Ovary (tissue), 9 donors: Measurements from ENCODE around the gene POU5F1. TPM values are rescaled to one million over a fixed set of nuclear protein-coding genes. Genes with fewer than 3 reads are reported as not detected.

Experiments used
- DNase-seq, 5 donors: peaks; one replicate each; pipeline ENCODE4 v3.0.0-alpha.2; 2019 to 2020
- H3K27ac ChIP-seq, 2 donors: fragments of 200-600 bp; one replicate each; pipeline versions ENCODE4 v1.5.1 to v1.8.0; 2019 to 2022
- H3K27me3 ChIP-seq: fragments of 200-600 bp; one replicate; pipeline ENCODE4 v1.8.0; 2022
- H3K36me3 ChIP-seq: fragments of 200-600 bp; sonication (generic); one replicate; pipeline ENCODE4 v1.5.1; 2019
- H3K4me1 ChIP-seq: one replicate; pipeline ENCODE4 v1.8.1; 2013; ENCODE audit warnings: mild to moderate bottlenecking, moderate library complexity; ENCODE audit not compliant: insufficient read depth
- H3K4me3 ChIP-seq: fragments of 200-600 bp; sonication (generic); one replicate; pipeline ENCODE4 v1.5.1; 2017
- H3K9me3 ChIP-seq, 2 donors: fragments of 200-600 bp in 1 of 2; sonication (generic) in 1 of 2; one replicate each; pipeline versions ENCODE4 v1.5.1 to v1.8.1; 2013 to 2019; ENCODE audit warnings: mild to moderate bottlenecking in 1 of 2, moderate library complexity in 1 of 2
- CTCF ChIP-seq, 3 donors: fragments of 450-650 bp in 2 of 3; fragments of 200-600 bp in 1 of 3; IDR thresholded peaks; one replicate each; pipeline versions ENCODE4 v1.5.1 to v1.8.0; 2016 to 2022; ENCODE audit warnings: antibody characterized with exemption in 3 of 3, mild to moderate bottlenecking in 1 of 3
- EP300 ChIP-seq: sonication (generic); formaldehyde crosslinking; IDR thresholded peaks from one replicate; pipeline ENCODE4 v1.6.1; 2017; ENCODE audit warnings: antibody characterized with exemption
- POLR2A ChIP-seq: fragments of 450-650 bp; IDR thresholded peaks from one replicate; pipeline ENCODE4 v1.6.1; 2017; ENCODE audit warnings: antibody characterized with exemption, mild to moderate bottlenecking, moderate library complexity
- WGBS, 3 donors: extraction: QIAGEN DNeasy Blood & Tissue Kit in 1 of 3; methylation state at CpG; one replicate each; pipeline versions ENCODE4 v1.1.5 to v1.1.7; 2013 to 2017; 5-methylcytosine and 5-hydroxymethylcytosine counted together
- intact Hi-C, 4 donors: fragments of 100-400 bp; cut with DNase I; formaldehyde crosslinking; loops; one replicate each; pipeline versions ENCODE4 v1.11.0 to v1.15.1; 2022 to 2023
- polyA plus RNA-seq, 2 donors: library from polyadenylated mRNA; stranded (reverse); fragments of 200-250 nt in 1 of 2; fragments of 350-450 nt in 1 of 2; fragmentation: Illumina TruSeq in 1 of 2; extraction: RNeasy Lipid Tissue Mini Kit (QIAGEN cat#74804) in 1 of 2; gene quantifications; one replicate each; pipeline ENCODE4 v1.2.3, GENCODE V29; 2013 to 2014
- total RNA-seq, 7 donors: library from RNA; depleted of rRNA in 2 of 7; stranded (reverse); fragments of >200 nt in 2 of 7; fragmentation: NEBNext Ultra II Directional in 3 of 7; extraction: Animal tissue kit (Norgen Biotek cat#: 25700) in 3 of 7; gene quantifications; one replicate each; pipeline versions ENCODE4 v1.1.0 to v1.2.4, GENCODE V29; 2016 to 2023
- donor health status: DM: no; HTN: no; CAD: no; lungs with moderate emphysema.
- donor health status: DM: no; HTN: no; CAD: no.
- donor health status: Bipolar disorder and iron deficiency.
- donor health status: DM: yes; HTN: yes; CAD: no.
- donor health status: DM: no; HTN: no; CAD: no.
- donor health status: DM: yes; HTN: yes; CAD: no.

The POU5F1 gene
- total and polyA plus RNA-seq, 9 donors = 0.25 to 61.2 (median 2.1) TPM; not detected in 1

- no peak for TF ChIP-seq POLR2A
- no peak for TF ChIP-seq CTCF (IDR thresholded peaks at IDR 0.05)
- no peak for TF ChIP-seq EP300
- H3K36me3 ChIP-seq = no peaks in the 10 kb centered on the region
- DNase-seq = no peak
- intact Hi-C loops = no loop called here
- no peak overlapping the region for H3K27ac ChIP-seq
- 89 to 94% (median 93%) methylated on average over 3 of the region's 3 CpGs for WGBS, 3 donors
- no peaks in the 10 kb centered on the region for H3K27me3 ChIP-seq
- H3K4me1 ChIP-seq = no peaks in the 10 kb centered on the region
- H3K9me3 ChIP-seq = no peaks in the 10 kb centered on the region
- no peak overlapping the region for H3K4me3 ChIP-seq
Observed at GRCh38 chr6:31130751-31131150, 39.7 kb downstream of the POU5F1 start.

GRCh38 chr6:31129130-31129529 lies 41.4 kb downstream of the POU5F1 start:
- WGBS, 3 donors = 48 to 75% (median 54%) methylated on average over 4 of the region's 4 CpGs

GRCh38 chr6:31128093-31128676 lies 42.3 kb downstream of the POU5F1 start:
- H3K27me3 ChIP-seq = no peaks in the 10 kb centered on the region
- H3K27ac ChIP-seq = no peak overlapping the region
- intact Hi-C loops = no loop called here
- TF ChIP-seq CTCF (IDR thresholded peaks at IDR 0.05) (peak; percentile 43 to 72 (median 47)), EP300 (no peak), POLR2A (no peak)
- peak; percentile 45 to 71 (median 68) for DNase-seq
- peaks cover 2% of the 10 kb centered on the region for H3K4me1 ChIP-seq
- WGBS, 3 donors = 6 to 11% (median 7%) methylated on average over 8 of the region's 8 CpGs
- no peak overlapping the region for H3K4me3 ChIP-seq
- H3K36me3 ChIP-seq = no peaks in the 10 kb centered on the region
- H3K9me3 ChIP-seq = no peaks in the 10 kb centered on the region

More at GRCh38 chr6:31129130-31129529, 41.4 kb downstream of the POU5F1 start:
- Histone ChIP-seq H3K27me3 (no peaks in the 10 kb centered on the region), H3K4me3 (no peak overlapping the region), H3K9me3 (no peaks in the 10 kb centered on the region), H3K36me3 (no peaks in the 10 kb centered on the region), H3K27ac (no peak overlapping the region), H3K4me1 (no peaks in the 10 kb centered on the region)
- TF ChIP-seq POLR2A = no peak
- no peak for TF ChIP-seq EP300
- TF ChIP-seq CTCF (IDR thresholded peaks at IDR 0.05) = no peak
- no peak for DNase-seq
- intact Hi-C loops = no loop called here

GRCh38 chr6:31126396-31127175 lies 43.9 kb downstream of the POU5F1 start:
- Histone ChIP-seq H3K27me3 (no peaks in the 10 kb centered on the region), H3K27ac (no peak overlapping the region), H3K36me3 (no peaks in the 10 kb centered on the region), H3K4me3 (no peak overlapping the region), H3K4me1 (peaks cover 8% of the 10 kb centered on the region), H3K9me3 (no peaks in the 10 kb centered on the region)
- TF ChIP-seq EP300 = no peak
- TF ChIP-seq POLR2A = no peak
- no peak for TF ChIP-seq CTCF (IDR thresholded peaks at IDR 0.05)
- no peak for DNase-seq
- intact Hi-C loops = no loop called here
- 68 to 76% (median 72%) methylated on average over 16 of the region's 16 CpGs for WGBS, 3 donors
